ENCODE results near the gene TDRD5.

DNA sequence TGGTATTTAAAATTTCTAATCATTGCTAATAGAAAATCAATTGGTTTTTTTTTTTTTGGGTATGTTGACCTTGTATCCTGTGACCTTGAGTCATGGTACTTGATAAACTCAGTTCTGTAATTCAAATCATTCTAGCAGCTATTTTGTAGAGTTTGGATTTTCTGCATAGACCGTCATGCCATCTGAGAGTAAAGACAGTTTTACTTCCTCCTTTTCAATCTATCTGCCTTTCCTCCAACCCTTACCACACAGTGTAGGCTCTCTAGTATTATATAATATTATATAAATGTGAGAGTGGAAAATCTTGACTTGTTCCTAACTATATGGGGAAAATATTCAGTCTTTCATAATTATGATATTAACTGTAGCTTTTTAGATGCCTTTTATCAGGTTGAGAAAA is 7.0 kb downstream of the TDRD5 start:
- TF ChIP-seq, protein P1, sequence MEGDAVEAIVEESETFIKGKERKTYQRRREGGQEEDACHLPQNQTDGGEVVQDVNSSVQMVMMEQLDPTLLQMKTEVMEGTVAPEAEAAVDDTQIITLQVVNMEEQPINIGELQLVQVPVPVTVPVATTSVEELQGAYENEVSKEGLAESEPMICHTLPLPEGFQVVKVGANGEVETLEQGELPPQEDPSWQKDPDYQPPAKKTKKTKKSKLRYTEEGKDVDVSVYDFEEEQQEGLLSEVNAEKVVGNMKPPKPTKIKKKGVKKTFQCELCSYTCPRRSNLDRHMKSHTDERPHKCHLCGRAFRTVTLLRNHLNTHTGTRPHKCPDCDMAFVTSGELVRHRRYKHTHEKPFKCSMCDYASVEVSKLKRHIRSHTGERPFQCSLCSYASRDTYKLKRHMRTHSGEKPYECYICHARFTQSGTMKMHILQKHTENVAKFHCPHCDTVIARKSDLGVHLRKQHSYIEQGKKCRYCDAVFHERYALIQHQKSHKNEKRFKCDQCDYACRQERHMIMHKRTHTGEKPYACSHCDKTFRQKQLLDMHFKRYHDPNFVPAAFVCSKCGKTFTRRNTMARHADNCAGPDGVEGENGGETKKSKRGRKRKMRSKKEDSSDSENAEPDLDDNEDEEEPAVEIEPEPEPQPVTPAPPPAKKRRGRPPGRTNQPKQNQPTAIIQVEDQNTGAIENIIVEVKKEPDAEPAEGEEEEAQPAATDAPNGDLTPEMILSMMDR (IDR thresholded peaks at IDR 0.05; ENCODE audit: insufficient read depth, low read depth, low read length), result no peak
- TF ChIP-seq EZH2 (IDR thresholded peaks at IDR 0.05; ENCODE audit: insufficient read depth, low read length), result no peak
